WTC11 (cell line): Measurements from ENCODE around the gene FRAT2. TPM values are rescaled to one million over a fixed set of nuclear protein-coding genes. Genes with fewer than 3 reads are reported as not detected.

Source experiments
- ATAC-seq: fragments of 200-7000 bp; cut with Tn5 transposase; 2 replicates; pipeline ENCODE4 v1.10.0; 2021; ENCODE audit warnings: mild to moderate bottlenecking, moderate library complexity
- CTCF ChIA-PET: fragments of 300-600 bp; sonication (Branson Sonifier 250); formaldehyde crosslinking; loops from one replicate; lab custom pipeline; 2021; ENCODE audit warnings: antibody characterized with exemption; lab: Charles Lee
- POLR2A ChIA-PET: fragments of 350-600 bp; sonication (Branson Sonifier 250); formaldehyde crosslinking; loops from one replicate; lab custom pipeline; 2021; ENCODE audit warnings: antibody characterized with exemption; lab: Charles Lee
- DNase-seq: peaks from one replicate; pipeline ENCODE4 v3.0.0; 2021; ENCODE audit warnings: low spot score
- H3K27ac Mint-ChIP-seq: 2 replicates; pipeline ENCODE4 v1.8.0; 2021; ENCODE audit warnings: mixed read lengths
- H3K27me3 Mint-ChIP-seq: 2 replicates; pipeline ENCODE4 v1.8.0; 2021; ENCODE audit warnings: low read depth, mild to moderate bottlenecking, moderate library complexity, mixed read lengths
- H3K36me3 Mint-ChIP-seq: 2 replicates; pipeline ENCODE4 v1.8.0; 2021; ENCODE audit warnings: mixed read lengths
- H3K4me1 Mint-ChIP-seq: 2 replicates; pipeline ENCODE4 v1.8.0; 2022; ENCODE audit warnings: mixed read lengths
- H3K4me3 Mint-ChIP-seq: 2 replicates; pipeline ENCODE4 v1.8.0; 2021; ENCODE audit warnings: mild to moderate bottlenecking, moderate library complexity, mixed read lengths
- H3K9me3 Mint-ChIP-seq: 2 replicates; pipeline ENCODE4 v1.8.0; 2021; ENCODE audit warnings: mixed read lengths
- CBFB ChIP-seq: sonication (generic); formaldehyde crosslinking; IDR thresholded peaks from 2 replicates; pipeline ENCODE4 v1.8.1; 2022; ENCODE audit warnings: mild to moderate bottlenecking, low read depth, missing genetic modification reagents
- FOXJ3 ChIP-seq: sonication (generic); formaldehyde crosslinking; IDR thresholded peaks from 2 replicates; pipeline ENCODE4 v1.9.0; 2021; ENCODE audit warnings: missing genetic modification reagents, mild to moderate bottlenecking, borderline replicate concordance
- KAT7 ChIP-seq: sonication (generic); formaldehyde crosslinking; IDR thresholded peaks from 2 replicates; pipeline ENCODE4 v1.8.1; 2023; ENCODE audit warnings: missing genetic modification reagents, mild to moderate bottlenecking, borderline replicate concordance
- NFATC4 ChIP-seq: fragments of 250-450 bp; sonication (Bioruptor Pico); IDR thresholded peaks from 2 replicates; pipeline ENCODE4 v1.9.0; 2021; ENCODE audit warnings: mild to moderate bottlenecking
- NFE2L1 ChIP-seq: sonication (generic); formaldehyde crosslinking; IDR thresholded peaks from 2 replicates; pipeline ENCODE4 v1.8.1; 2023; ENCODE audit warnings: missing genetic modification reagents
- SP1 ChIP-seq: sonication (generic); formaldehyde crosslinking; conservative IDR thresholded peaks from 2 replicates; pipeline ENCODE4 v1.8.1; 2022; ENCODE audit warnings: missing genetic modification reagents
- ZNF232 ChIP-seq: sonication (generic); formaldehyde crosslinking; IDR thresholded peaks from 2 replicates; pipeline ENCODE4 v1.8.0; 2022; ENCODE audit warnings: mild to moderate bottlenecking, missing genetic modification reagents
- ZNF416 ChIP-seq: fragments of 250-450 bp; sonication (Bioruptor Pico); IDR thresholded peaks from 2 replicates; pipeline ENCODE4 v1.9.0; 2021; ENCODE audit warnings: mild to moderate bottlenecking, inconsistent platforms
- total RNA-seq: library from RNA; stranded (reverse); gene quantifications from 3 replicates; pipeline ENCODE4 v1.2.3, GENCODE V29; 2021
- TF ChIP-seq, protein P1 (sequence below): sonication (generic); formaldehyde crosslinking; IDR thresholded peaks from 2 replicates; pipeline ENCODE4 v1.8.0; 2023; ENCODE audit warnings: mild to moderate bottlenecking, missing genetic modification reagents
- TF ChIP-seq, protein P2 (sequence below): sonication (generic); formaldehyde crosslinking; IDR thresholded peaks from 2 replicates; pipeline ENCODE4 v1.8.0; 2023; ENCODE audit warnings: missing genetic modification reagents
- TF ChIP-seq, protein P3 (sequence below): sonication (generic); formaldehyde crosslinking; IDR thresholded peaks from 2 replicates; pipeline ENCODE4 v1.8.0; 2022; ENCODE audit warnings: mild to moderate bottlenecking, missing genetic modification reagents
- TF ChIP-seq, protein P4 (sequence below): sonication (generic); formaldehyde crosslinking; IDR thresholded peaks from 2 replicates; pipeline ENCODE4 v1.8.1; 2023; ENCODE audit warnings: mild to moderate bottlenecking, missing genetic modification reagents
- TF ChIP-seq, protein P5 (sequence below): sonication (generic); formaldehyde crosslinking; IDR thresholded peaks from 2 replicates; pipeline ENCODE4 v1.8.0; 2023; ENCODE audit warnings: missing genetic modification reagents, mild to moderate bottlenecking, borderline replicate concordance
- TF ChIP-seq, protein P6 (sequence below): sonication (generic); formaldehyde crosslinking; conservative IDR thresholded peaks from 2 replicates; pipeline ENCODE4 v1.8.1; 2023; ENCODE audit warnings: mild to moderate bottlenecking, low read depth, missing genetic modification reagents, moderate library complexity
- TF ChIP-seq, protein P7 (sequence below): sonication (generic); formaldehyde crosslinking; IDR thresholded peaks from 2 replicates; pipeline ENCODE4 v1.8.1; 2023; ENCODE audit warnings: mild to moderate bottlenecking, missing genetic modification reagents, moderate library complexity

FRAT2 gene
- total RNA-seq, 1 experiment from 2014 or later, result 48.2 TPM

DNA sequence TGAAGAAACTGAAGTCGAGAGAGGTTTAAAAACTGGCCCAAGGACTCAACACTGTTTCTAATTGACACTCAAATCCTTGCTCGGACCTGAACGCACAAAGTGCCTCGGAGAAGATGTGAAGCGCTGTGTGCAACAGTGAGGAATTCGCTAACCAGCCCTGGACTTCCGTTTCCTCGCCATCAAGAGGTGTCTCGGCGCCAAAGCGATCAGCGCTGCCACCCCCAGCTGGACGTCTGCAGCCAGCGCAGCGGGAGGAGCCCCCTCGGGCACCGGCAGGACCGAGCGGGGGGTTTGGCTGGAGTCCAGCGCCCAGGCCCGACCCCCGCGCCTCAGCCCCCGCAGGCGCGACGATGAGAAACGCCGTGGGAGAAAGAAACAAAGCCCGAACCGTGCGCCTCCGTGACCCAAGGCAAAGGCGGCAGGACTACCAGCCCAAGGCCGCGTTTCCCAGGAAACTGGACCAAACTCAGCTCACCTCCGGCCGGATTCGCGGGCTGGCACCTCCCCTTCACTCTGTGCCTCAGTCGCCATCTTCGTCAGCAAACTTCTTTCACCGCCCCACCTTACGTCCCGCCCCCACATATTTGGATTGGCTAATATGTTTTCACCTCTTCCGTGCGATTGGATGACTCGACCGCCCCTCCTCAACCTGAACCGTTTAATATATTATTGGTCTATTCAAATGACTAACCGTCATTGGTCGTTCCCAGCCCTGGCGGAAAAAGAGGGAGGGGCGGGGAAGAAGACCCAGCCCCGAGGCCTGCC lies 42.2 kb downstream of the FRAT2 start, which contains the start of gene ARHGAP19 (continued):
- TF ChIP-seq, protein P1, sequence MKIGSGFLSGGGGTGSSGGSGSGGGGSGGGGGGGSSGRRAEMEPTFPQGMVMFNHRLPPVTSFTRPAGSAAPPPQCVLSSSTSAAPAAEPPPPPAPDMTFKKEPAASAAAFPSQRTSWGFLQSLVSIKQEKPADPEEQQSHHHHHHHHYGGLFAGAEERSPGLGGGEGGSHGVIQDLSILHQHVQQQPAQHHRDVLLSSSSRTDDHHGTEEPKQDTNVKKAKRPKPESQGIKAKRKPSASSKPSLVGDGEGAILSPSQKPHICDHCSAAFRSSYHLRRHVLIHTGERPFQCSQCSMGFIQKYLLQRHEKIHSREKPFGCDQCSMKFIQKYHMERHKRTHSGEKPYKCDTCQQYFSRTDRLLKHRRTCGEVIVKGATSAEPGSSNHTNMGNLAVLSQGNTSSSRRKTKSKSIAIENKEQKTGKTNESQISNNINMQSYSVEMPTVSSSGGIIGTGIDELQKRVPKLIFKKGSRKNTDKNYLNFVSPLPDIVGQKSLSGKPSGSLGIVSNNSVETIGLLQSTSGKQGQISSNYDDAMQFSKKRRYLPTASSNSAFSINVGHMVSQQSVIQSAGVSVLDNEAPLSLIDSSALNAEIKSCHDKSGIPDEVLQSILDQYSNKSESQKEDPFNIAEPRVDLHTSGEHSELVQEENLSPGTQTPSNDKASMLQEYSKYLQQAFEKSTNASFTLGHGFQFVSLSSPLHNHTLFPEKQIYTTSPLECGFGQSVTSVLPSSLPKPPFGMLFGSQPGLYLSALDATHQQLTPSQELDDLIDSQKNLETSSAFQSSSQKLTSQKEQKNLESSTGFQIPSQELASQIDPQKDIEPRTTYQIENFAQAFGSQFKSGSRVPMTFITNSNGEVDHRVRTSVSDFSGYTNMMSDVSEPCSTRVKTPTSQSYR (CRISPR knock-in tag), result 0 out of 2 replicates have a peak, but pooled peaks have one; percentile 35
- TF ChIP-seq NFATC4 (CRISPR knock-in tag), result no peak
- peak; percentile 41; the same call in 1 of the 2 replicates for TF ChIP-seq ZNF416 (CRISPR knock-in tag)
- TF ChIP-seq, protein P2, sequence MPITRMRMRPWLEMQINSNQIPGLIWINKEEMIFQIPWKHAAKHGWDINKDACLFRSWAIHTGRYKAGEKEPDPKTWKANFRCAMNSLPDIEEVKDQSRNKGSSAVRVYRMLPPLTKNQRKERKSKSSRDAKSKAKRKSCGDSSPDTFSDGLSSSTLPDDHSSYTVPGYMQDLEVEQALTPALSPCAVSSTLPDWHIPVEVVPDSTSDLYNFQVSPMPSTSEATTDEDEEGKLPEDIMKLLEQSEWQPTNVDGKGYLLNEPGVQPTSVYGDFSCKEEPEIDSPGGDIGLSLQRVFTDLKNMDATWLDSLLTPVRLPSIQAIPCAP (CRISPR knock-in tag), result no peak
- TF ChIP-seq, protein P3, sequence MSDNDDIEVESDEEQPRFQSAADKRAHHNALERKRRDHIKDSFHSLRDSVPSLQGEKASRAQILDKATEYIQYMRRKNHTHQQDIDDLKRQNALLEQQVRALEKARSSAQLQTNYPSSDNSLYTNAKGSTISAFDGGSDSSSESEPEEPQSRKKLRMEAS (CRISPR knock-in tag), result 0 out of 2 replicates have a peak, but pooled peaks have one; percentile 32
- TF ChIP-seq, protein P4, sequence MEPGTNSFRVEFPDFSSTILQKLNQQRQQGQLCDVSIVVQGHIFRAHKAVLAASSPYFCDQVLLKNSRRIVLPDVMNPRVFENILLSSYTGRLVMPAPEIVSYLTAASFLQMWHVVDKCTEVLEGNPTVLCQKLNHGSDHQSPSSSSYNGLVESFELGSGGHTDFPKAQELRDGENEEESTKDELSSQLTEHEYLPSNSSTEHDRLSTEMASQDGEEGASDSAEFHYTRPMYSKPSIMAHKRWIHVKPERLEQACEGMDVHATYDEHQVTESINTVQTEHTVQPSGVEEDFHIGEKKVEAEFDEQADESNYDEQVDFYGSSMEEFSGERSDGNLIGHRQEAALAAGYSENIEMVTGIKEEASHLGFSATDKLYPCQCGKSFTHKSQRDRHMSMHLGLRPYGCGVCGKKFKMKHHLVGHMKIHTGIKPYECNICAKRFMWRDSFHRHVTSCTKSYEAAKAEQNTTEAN (CRISPR knock-in tag), result no peak; the same call in 1 of the 2 replicates
- peak; percentile 73 for TF ChIP-seq SP1 (CRISPR knock-in tag)
- peak; percentile 95 for TF ChIP-seq ZNF232 (CRISPR knock-in tag)
- 0 out of 2 replicates have a peak, but pooled peaks have one; percentile 43 for TF ChIP-seq NFE2L1
- TF ChIP-seq, protein P5, sequence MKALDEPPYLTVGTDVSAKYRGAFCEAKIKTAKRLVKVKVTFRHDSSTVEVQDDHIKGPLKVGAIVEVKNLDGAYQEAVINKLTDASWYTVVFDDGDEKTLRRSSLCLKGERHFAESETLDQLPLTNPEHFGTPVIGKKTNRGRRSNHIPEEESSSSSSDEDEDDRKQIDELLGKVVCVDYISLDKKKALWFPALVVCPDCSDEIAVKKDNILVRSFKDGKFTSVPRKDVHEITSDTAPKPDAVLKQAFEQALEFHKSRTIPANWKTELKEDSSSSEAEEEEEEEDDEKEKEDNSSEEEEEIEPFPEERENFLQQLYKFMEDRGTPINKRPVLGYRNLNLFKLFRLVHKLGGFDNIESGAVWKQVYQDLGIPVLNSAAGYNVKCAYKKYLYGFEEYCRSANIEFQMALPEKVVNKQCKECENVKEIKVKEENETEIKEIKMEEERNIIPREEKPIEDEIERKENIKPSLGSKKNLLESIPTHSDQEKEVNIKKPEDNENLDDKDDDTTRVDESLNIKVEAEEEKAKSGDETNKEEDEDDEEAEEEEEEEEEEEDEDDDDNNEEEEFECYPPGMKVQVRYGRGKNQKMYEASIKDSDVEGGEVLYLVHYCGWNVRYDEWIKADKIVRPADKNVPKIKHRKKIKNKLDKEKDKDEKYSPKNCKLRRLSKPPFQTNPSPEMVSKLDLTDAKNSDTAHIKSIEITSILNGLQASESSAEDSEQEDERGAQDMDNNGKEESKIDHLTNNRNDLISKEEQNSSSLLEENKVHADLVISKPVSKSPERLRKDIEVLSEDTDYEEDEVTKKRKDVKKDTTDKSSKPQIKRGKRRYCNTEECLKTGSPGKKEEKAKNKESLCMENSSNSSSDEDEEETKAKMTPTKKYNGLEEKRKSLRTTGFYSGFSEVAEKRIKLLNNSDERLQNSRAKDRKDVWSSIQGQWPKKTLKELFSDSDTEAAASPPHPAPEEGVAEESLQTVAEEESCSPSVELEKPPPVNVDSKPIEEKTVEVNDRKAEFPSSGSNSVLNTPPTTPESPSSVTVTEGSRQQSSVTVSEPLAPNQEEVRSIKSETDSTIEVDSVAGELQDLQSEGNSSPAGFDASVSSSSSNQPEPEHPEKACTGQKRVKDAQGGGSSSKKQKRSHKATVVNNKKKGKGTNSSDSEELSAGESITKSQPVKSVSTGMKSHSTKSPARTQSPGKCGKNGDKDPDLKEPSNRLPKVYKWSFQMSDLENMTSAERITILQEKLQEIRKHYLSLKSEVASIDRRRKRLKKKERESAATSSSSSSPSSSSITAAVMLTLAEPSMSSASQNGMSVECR (CRISPR knock-in tag), result peak; percentile 66; the same call in 1 of the 2 replicates
- TF ChIP-seq KAT7 (CRISPR knock-in tag), result peak; percentile 78; the same call in 1 of the 2 replicates

DNA sequence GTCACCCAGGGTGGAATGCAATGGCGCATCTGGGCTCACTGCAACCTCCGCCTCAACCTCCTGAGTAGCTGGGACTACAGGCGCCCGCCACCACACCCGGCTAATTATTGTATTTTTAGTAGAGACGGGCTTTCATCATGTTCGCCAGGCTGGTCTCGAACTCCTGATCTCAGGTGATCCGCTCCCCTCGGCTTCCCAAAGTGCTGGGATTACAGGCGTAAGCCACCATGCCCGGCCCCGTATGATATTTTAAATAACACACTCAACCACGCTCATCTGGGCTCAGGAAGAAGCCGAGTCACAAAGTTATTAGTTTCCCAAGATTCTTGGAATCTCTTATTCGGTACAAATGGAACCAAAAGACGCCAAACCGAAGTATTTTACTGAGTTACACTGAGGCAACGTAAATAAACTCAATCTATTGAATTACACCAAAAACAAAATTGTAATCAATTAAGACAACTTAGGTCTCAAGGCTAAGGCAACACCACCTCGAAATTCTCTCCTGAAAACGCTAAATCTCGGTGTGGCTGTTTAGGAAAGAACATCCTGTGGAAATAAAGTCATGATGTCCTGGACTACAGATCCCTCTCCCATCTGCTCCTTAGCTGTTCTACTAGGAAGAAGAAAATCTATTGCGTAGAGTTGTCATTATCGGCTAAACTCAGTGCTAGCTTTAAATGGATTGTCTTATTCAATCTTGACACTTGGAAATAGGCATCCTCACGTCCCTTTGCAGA lies 43.0 kb downstream of the FRAT2 start:
- DNase-seq (no peak), ATAC-seq (no peak)
- peak overlapping the region; percentile 95 for H3K27ac Mint-ChIP-seq
- POLR2A ChIA-PET, result interaction anchor here (0.8 to 1.2 kb wide), 4 partner anchors 28 to 64 kb away, joined by 3 to 14 read pairs (median 7); partner anchors contain the start of gene FRAT1
- H3K4me1 Mint-ChIP-seq, result peaks cover 18% of the 10 kb centered on the region
- peaks cover 10% of the 10 kb centered on the region for H3K36me3 Mint-ChIP-seq
- no peaks in the 10 kb centered on the region for H3K9me3 Mint-ChIP-seq
- CTCF ChIA-PET, result interaction anchor here (0.6 to 1.9 kb wide), 4 partner anchors 13 to 210 kb away, joined by 3 to 4 read pairs (median 3); no protein-coding TSS in a partner anchor
- H3K27me3 Mint-ChIP-seq, result no peaks in the 10 kb centered on the region
- H3K4me3 Mint-ChIP-seq, result peak overlapping the region; percentile 83
- TF ChIP-seq, protein P1 (CRISPR knock-in tag), result no peak
- TF ChIP-seq, protein P6, sequence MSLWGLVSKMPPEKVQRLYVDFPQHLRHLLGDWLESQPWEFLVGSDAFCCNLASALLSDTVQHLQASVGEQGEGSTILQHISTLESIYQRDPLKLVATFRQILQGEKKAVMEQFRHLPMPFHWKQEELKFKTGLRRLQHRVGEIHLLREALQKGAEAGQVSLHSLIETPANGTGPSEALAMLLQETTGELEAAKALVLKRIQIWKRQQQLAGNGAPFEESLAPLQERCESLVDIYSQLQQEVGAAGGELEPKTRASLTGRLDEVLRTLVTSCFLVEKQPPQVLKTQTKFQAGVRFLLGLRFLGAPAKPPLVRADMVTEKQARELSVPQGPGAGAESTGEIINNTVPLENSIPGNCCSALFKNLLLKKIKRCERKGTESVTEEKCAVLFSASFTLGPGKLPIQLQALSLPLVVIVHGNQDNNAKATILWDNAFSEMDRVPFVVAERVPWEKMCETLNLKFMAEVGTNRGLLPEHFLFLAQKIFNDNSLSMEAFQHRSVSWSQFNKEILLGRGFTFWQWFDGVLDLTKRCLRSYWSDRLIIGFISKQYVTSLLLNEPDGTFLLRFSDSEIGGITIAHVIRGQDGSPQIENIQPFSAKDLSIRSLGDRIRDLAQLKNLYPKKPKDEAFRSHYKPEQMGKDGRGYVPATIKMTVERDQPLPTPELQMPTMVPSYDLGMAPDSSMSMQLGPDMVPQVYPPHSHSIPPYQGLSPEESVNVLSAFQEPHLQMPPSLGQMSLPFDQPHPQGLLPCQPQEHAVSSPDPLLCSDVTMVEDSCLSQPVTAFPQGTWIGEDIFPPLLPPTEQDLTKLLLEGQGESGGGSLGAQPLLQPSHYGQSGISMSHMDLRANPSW (CRISPR knock-in tag), result no peak
- TF ChIP-seq, protein P7, sequence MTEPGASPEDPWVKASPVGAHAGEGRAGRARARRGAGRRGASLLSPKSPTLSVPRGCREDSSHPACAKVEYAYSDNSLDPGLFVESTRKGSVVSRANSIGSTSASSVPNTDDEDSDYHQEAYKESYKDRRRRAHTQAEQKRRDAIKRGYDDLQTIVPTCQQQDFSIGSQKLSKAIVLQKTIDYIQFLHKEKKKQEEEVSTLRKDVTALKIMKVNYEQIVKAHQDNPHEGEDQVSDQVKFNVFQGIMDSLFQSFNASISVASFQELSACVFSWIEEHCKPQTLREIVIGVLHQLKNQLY (CRISPR knock-in tag), result no peak
- no peak for TF ChIP-seq FOXJ3 (CRISPR knock-in tag)
- TF ChIP-seq CBFB (CRISPR knock-in tag), result no peak
